ENCODE results near the gene TMEM88.

The TMEM88 gene

DNA sequence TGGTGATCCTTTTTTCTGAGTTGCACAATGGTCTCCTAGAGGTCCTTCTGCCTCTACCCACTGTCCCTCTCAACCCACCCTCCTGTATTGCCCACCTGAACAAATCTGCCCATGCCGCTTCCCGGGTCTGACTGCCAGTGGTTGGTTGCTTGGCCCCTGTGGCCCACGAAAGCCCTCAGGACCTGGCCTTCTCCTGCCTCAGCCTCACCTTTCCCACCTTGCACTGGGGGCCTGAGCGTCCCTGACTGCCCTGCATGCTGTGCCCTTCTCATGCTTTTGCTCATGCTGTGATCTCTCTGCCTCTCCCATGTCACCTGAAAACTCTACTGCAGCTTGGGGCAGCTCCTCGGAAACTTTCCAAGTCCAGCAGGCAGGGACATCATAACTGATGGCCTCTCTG is 34.6 kb upstream of the TMEM88 start:
- Histone ChIP-seq H3K9ac (ENCODE audit: low read depth, low read length) (no peak overlapping the region), H3K4me1 (ENCODE audit: control insufficient read depth, insufficient read depth, low read length) (no peaks in the 10 kb centered on the region), H3K36me3 (ENCODE audit: control insufficient read depth, insufficient read depth, low read length) (no peaks in the 10 kb centered on the region), H3K27me3 (ENCODE audit: control insufficient read depth, insufficient read depth, low read length) (peaks cover 20% of the 10 kb centered on the region), H3K4me3 (ENCODE audit: low read depth, low read length) (no peak overlapping the region), H3K9me3 (ENCODE audit: control insufficient read depth, insufficient read depth, low read length) (no peaks in the 10 kb centered on the region)

DNA sequence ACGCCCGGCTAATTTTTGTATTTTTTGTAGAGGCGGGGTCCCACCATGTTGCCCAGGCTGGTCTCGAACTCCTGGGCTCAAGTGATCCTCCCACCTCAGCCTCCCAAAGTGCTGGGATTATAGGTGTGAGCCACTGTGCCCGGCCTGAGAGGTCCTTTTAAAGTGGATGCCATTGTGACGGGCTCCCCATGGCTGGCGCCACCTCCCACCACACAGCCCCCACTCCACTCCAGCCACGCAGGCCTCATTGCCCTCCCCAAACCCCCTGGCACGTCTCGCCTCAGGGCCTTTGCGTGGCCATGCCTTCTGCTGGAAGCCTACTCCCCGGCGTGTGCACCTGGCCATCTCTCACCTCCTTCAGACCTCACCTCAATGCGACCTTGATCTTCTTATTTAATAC is 32.7 kb upstream of the TMEM88 start:
- Histone ChIP-seq H3K4me1 (ENCODE audit: control insufficient read depth, insufficient read depth, low read length) (no peaks in the 10 kb centered on the region), H3K4me3 (ENCODE audit: low read depth, low read length) (no peak overlapping the region), H3K36me3 (ENCODE audit: control insufficient read depth, insufficient read depth, low read length) (no peaks in the 10 kb centered on the region), H3K9me3 (ENCODE audit: control insufficient read depth, insufficient read depth, low read length) (no peaks in the 10 kb centered on the region), H3K9ac (ENCODE audit: low read depth, low read length) (no peak overlapping the region), H3K27me3 (ENCODE audit: control insufficient read depth, insufficient read depth, low read length) (peaks cover 25% of the 10 kb centered on the region)

- Histone ChIP-seq H3K9ac (ENCODE audit: low read depth, low read length) (no peak overlapping the region), H3K27me3 (ENCODE audit: control insufficient read depth, insufficient read depth, low read length) (peaks cover 25% of the 10 kb centered on the region), H3K9me3 (ENCODE audit: control insufficient read depth, insufficient read depth, low read length) (no peaks in the 10 kb centered on the region), H3K36me3 (ENCODE audit: control insufficient read depth, insufficient read depth, low read length) (no peaks in the 10 kb centered on the region), H3K4me1 (ENCODE audit: control insufficient read depth, insufficient read depth, low read length) (no peaks in the 10 kb centered on the region), H3K4me3 (ENCODE audit: low read depth, low read length) (no peak overlapping the region)
Measured at GRCh38 chr17:7823581-7824001, 31.3 kb upstream of the TMEM88 start.

- Histone ChIP-seq H3K4me1 (ENCODE audit: control insufficient read depth, insufficient read depth, low read length) (no peaks in the 10 kb centered on the region), H3K36me3 (ENCODE audit: control insufficient read depth, insufficient read depth, low read length) (no peaks in the 10 kb centered on the region), H3K9ac (ENCODE audit: low read depth, low read length) (no peak overlapping the region), H3K27me3 (ENCODE audit: control insufficient read depth, insufficient read depth, low read length) (peaks cover 27% of the 10 kb centered on the region), H3K9me3 (ENCODE audit: control insufficient read depth, insufficient read depth, low read length) (no peaks in the 10 kb centered on the region), H3K4me3 (ENCODE audit: low read depth, low read length) (no peak overlapping the region)
Measured at GRCh38 chr17:7824021-7824924, 30.6 kb upstream of the TMEM88 start.

DNA sequence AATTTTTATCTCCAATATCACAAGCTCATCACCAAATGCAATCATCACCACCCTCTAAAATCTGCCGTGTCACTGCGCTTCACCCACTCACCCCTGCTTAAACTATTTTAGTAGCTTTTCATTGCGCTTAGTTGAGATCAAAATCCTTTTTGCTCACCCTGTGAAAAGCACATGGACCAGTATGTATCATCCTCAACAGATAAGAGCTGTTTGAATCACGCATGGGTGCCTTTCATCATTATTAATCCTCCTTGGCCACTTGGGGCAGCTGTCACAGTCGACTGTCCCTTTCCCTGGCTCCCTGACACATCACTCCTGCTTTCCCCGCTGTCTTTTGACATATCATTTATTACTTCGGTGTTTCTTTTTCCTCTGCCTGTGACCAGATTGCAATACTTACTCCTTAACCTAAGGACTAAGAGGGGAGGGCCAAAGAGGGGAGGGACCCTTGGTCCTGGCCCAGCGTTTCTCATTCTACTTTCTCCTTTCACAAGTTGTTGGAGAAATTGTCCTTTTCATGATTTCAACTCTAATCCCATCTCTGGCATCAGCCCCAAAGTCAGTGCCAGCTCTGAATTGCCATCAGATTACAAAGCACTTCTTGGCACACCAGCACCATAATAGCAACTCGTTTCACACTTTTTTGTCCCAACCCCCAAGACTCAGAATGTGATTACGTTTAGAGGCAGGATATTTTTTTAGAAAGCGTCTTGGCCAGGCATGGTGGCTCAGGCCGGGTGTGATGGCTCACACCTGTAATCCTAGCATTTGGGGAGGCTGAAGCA is 29.5 kb upstream of the TMEM88 start:
- no peaks in the 10 kb centered on the region for H3K4me1 ChIP-seq (ENCODE audit: control insufficient read depth, insufficient read depth, low read length)
- peaks cover 33% of the 10 kb centered on the region for H3K27me3 ChIP-seq (ENCODE audit: control insufficient read depth, insufficient read depth, low read length)
- no peak overlapping the region for H3K9ac ChIP-seq (ENCODE audit: low read depth, low read length)
- H3K4me3 ChIP-seq (ENCODE audit: low read depth, low read length) = no peak overlapping the region
- H3K9me3 ChIP-seq (ENCODE audit: control insufficient read depth, insufficient read depth, low read length) = no peaks in the 10 kb centered on the region
- no peaks in the 10 kb centered on the region for H3K36me3 ChIP-seq (ENCODE audit: control insufficient read depth, insufficient read depth, low read length)

DNA sequence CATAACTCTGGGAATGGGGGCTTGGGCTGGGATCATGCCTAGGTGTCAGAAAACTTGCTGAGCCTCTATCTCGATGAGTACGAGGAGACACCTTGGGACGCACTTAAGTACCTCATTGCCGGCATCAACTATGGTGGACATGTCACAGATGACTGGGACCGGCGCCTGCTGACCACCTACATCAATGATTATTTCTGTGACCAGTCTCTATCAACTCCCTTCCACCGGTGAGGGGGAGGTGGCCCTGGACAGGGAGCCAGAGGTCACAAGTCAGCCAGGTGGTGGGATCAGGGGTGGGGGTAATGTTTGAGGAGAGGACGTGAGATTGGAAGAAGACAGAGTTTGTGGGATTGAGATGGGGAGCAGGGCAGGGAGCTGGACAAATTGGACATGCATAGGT is 24.2 kb upstream of the TMEM88 start:
- no peak overlapping the region for H3K4me3 ChIP-seq (ENCODE audit: low read depth, low read length)
- H3K27me3 ChIP-seq (ENCODE audit: control insufficient read depth, insufficient read depth, low read length) = peaks cover 41% of the 10 kb centered on the region
- H3K9me3 ChIP-seq (ENCODE audit: control insufficient read depth, insufficient read depth, low read length) = no peaks in the 10 kb centered on the region
- H3K36me3 ChIP-seq (ENCODE audit: control insufficient read depth, insufficient read depth, low read length) = no peaks in the 10 kb centered on the region
- no peak overlapping the region for H3K9ac ChIP-seq (ENCODE audit: low read depth, low read length)
- peaks cover 5% of the 10 kb centered on the region for H3K4me1 ChIP-seq (ENCODE audit: control insufficient read depth, insufficient read depth, low read length)

GRCh38 chr17:7831233-7831632 is 23.6 kb upstream of the TMEM88 start:
- H3K36me3 ChIP-seq (ENCODE audit: control insufficient read depth, insufficient read depth, low read length) = no peaks in the 10 kb centered on the region
- H3K9ac ChIP-seq (ENCODE audit: low read depth, low read length) = no peak overlapping the region
- H3K9me3 ChIP-seq (ENCODE audit: control insufficient read depth, insufficient read depth, low read length) = no peaks in the 10 kb centered on the region
- H3K4me1 ChIP-seq (ENCODE audit: control insufficient read depth, insufficient read depth, low read length) = peaks cover 5% of the 10 kb centered on the region
- no peak overlapping the region for H3K4me3 ChIP-seq (ENCODE audit: low read depth, low read length)
- H3K27me3 ChIP-seq (ENCODE audit: control insufficient read depth, insufficient read depth, low read length) = peaks cover 39% of the 10 kb centered on the region

- Histone ChIP-seq H3K27me3 (ENCODE audit: control insufficient read depth, insufficient read depth, low read length) (peaks cover 39% of the 10 kb centered on the region), H3K4me3 (ENCODE audit: low read depth, low read length) (no peak overlapping the region), H3K9ac (ENCODE audit: low read depth, low read length) (no peak overlapping the region), H3K36me3 (ENCODE audit: control insufficient read depth, insufficient read depth, low read length) (no peaks in the 10 kb centered on the region), H3K4me1 (ENCODE audit: control insufficient read depth, insufficient read depth, low read length) (peaks cover 5% of the 10 kb centered on the region), H3K9me3 (ENCODE audit: control insufficient read depth, insufficient read depth, low read length) (no peaks in the 10 kb centered on the region)
Measured at GRCh38 chr17:7832431-7832830, 22.4 kb upstream of the TMEM88 start.

- peak overlapping the region; percentile 64 for H3K4me3 ChIP-seq (ENCODE audit: low read depth, low read length)
- H3K9me3 ChIP-seq (ENCODE audit: control insufficient read depth, insufficient read depth, low read length) = no peaks in the 10 kb centered on the region
- H3K27me3 ChIP-seq (ENCODE audit: control insufficient read depth, insufficient read depth, low read length) = peaks cover 39% of the 10 kb centered on the region
- H3K9ac ChIP-seq (ENCODE audit: low read depth, low read length) = no peak overlapping the region
- peaks cover 5% of the 10 kb centered on the region for H3K4me1 ChIP-seq (ENCODE audit: control insufficient read depth, insufficient read depth, low read length)
- no peaks in the 10 kb centered on the region for H3K36me3 ChIP-seq (ENCODE audit: control insufficient read depth, insufficient read depth, low read length)
Measured at GRCh38 chr17:7833011-7833794, 21.7 kb upstream of the TMEM88 start.

GRCh38 chr17:7833795-7834541 is 20.9 kb upstream of the TMEM88 start, which contains the start of gene KDM6B:
TSS of gene KDM6B (plus strand) at chr17:7834217. CDS start at chr17:7845555, 11,338 bp downstream.
- peaks cover 45% of the 10 kb centered on the region for H3K27me3 ChIP-seq (ENCODE audit: control insufficient read depth, insufficient read depth, low read length)
- no peak within 1 kb of the TSS for H3K9ac ChIP-seq (ENCODE audit: low read depth, low read length)
- H3K4me1 ChIP-seq (ENCODE audit: control insufficient read depth, insufficient read depth, low read length) = peaks cover 10% of the 10 kb centered on the region
- no peaks in the 10 kb centered on the region for H3K9me3 ChIP-seq (ENCODE audit: control insufficient read depth, insufficient read depth, low read length)
- no peaks in the 10 kb centered on the region for H3K36me3 ChIP-seq (ENCODE audit: control insufficient read depth, insufficient read depth, low read length)
- peak within 1 kb of the TSS; percentile 84 for H3K4me3 ChIP-seq (ENCODE audit: low read depth, low read length)

DNA sequence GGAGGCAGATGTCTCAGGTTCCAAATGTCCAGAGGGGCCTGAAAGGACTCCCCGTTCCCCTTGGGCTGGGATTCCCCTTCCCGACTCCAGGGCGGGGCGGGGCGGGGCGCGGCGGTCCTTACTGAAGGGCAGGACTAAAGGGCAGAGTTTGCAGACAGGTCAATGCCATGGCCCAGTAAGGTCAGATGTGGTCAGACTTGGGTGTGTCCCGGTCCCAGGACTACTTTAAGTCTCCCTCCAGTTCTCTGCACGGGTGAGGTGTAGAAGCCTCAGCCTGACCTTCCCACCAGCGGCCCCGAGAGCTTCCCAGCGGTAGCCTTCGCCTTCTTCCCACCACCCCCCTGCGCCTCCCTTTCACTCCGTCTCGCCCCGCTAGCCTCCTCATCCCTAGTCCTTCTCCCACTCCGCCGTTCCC is 20.3 kb upstream of the TMEM88 start:
- Histone ChIP-seq H3K36me3 (ENCODE audit: control insufficient read depth, insufficient read depth, low read length) (no peaks in the 10 kb centered on the region), H3K27me3 (ENCODE audit: control insufficient read depth, insufficient read depth, low read length) (peaks cover 48% of the 10 kb centered on the region), H3K4me1 (ENCODE audit: control insufficient read depth, insufficient read depth, low read length) (peaks cover 13% of the 10 kb centered on the region), H3K4me3 (ENCODE audit: low read depth, low read length) (peak overlapping the region; percentile 84), H3K9ac (ENCODE audit: low read depth, low read length) (no peak overlapping the region), H3K9me3 (ENCODE audit: control insufficient read depth, insufficient read depth, low read length) (no peaks in the 10 kb centered on the region)
